ENCODE measurements around the gene STK11IP. TPM values are rescaled to one million over a fixed set of nuclear protein-coding genes. Genes with fewer than 3 reads are reported as not detected.

Gene STK11IP
- total and polyA plus RNA-seq, 9 of the 15 experiments (the other 6 are each of a cell fraction or from before 2014, with no cell fraction given), result 0.52 to 21.7 (median 5.6) TPM

DNA sequence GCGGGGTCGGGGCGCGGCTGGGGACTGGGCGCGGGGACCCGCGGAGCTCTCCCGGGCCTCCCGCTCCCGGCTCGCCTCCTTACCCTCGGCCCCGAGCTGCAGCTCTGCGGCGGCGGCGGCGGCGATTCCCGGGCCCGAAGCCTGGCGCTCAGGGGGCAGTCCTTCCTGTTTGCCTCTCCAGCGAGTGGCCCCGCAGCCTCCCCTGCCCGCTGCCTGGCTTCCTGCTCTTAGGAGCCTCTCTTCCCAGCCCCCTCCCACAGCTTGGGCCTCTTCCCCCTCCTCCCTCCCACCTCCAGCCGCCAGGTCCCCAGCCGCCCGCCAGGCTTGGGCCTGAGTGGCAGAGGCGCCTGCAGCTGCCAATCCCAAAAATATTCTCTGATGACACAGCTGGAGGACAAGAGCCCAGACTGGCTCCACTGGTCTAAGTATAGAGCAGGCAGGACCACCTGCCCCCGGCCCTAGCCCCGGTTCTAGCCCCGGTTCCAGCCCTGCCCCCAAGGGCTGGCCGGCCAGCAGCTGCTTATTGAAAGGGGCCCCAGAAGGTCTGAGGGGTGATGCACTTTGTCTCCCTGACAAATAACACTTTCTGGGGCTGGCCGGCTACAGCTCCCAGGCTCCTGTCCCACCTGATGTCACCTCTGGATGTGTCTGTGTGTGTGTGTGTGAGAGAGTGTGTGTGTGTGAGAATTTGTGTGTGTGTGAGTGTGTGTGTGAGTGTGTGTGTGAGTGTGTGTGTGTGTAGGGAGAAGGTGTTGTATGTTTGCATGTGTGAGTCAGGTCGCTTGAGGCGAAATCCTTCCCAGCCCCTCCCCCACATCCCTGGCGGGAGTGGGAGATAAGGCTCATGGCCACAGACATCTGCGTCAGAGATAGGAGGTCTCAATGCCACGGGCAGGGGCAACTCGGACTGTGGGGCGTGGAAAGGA, 26.1 kb upstream of the STK11IP start, which contains the start of gene OBSL1 (continued):
- TF ChIP-seq HBP1 (CRISPR knock-in tag; IDR thresholded peaks at IDR 0.05) (no peak; the same call in 1 of the 2 replicates), ZNF311 (CRISPR knock-in tag; IDR thresholded peaks at IDR 0.05) (no peak), CCAR2 (IDR thresholded peaks at IDR 0.05; ENCODE audit: low read depth, low read length) (no peak), CBX3 (IDR thresholded peaks at IDR 0.05; ENCODE audit: borderline replicate concordance in 1 of 2, low read length in 2 of 2) (peak in 1 of 2 experiments; percentile 42; a peak in 1 of 3 replicates), ZNF133 (CRISPR knock-in tag; IDR thresholded peaks at IDR 0.05) (no peak), ZNF592 (IDR thresholded peaks at IDR 0.05) (peak; percentile 49), KAT7 (CRISPR knock-in tag; IDR thresholded peaks at IDR 0.05; ENCODE audit: borderline replicate concordance) (no peak), ZNF24 (IDR thresholded peaks at IDR 0.05) (0 out of 2 replicates have a peak, but pooled peaks have one; percentile 17), SIN3A (IDR thresholded peaks at IDR 0.05; ENCODE audit: borderline replicate concordance in 2 of 2, control insufficient read depth in 1 of 2, low read depth in 2 of 2, low read length in 2 of 2) (no peak), ZNF696 (CRISPR knock-in tag; conservative IDR thresholded peaks at IDR 0.05) (no peak), CCNT2 (IDR thresholded peaks at IDR 0.05; ENCODE audit: borderline replicate concordance, extremely low read depth, insufficient read length, low read depth, low read length) (peak; percentile 66), CREB3 (tag; conservative IDR thresholded peaks at IDR 0.05; ENCODE audit: low read depth) (no peak), TFAM (CRISPR knock-in tag; conservative IDR thresholded peaks at IDR 0.05) (no peak), CEBPB (tag; IDR thresholded peaks at IDR 0.05) (no peak), ZNF699 (CRISPR knock-in tag; IDR thresholded peaks at IDR 0.05; ENCODE audit: insufficient replicate concordance) (no peak), ZSCAN32 (CRISPR knock-in tag; IDR thresholded peaks at IDR 0.05) (no peak), HOXB6 (CRISPR knock-in tag; IDR thresholded peaks at IDR 0.05; ENCODE audit: borderline replicate concordance) (no peak), ZNF263 (CRISPR knock-in tag; IDR thresholded peaks at IDR 0.05; ENCODE audit: borderline replicate concordance) (peak; percentile 37; the same call in 1 of the 2 replicates), ZNF586 (CRISPR knock-in tag; conservative IDR thresholded peaks at IDR 0.05) (no peak), KLF13 (tag; IDR thresholded peaks at IDR 0.05; ENCODE audit: borderline replicate concordance, low read depth) (no peak)

Data from K562 (cell line).